HEK293 (cell line): ENCODE measurements around the gene OTC.

Source experiments
- CTCF ChIA-PET: fragments of 350-600 bp; formaldehyde crosslinking; extraction: SDS; loops from one replicate; lab custom pipeline; 2021; ENCODE audit warnings: antibody characterized with exemption; lab: Yijun Ruan, JAX
- POLR2A ChIA-PET: fragments of 300-600 bp; formaldehyde crosslinking; extraction: SDS; loops from one replicate; lab custom pipeline; 2020; ENCODE audit warnings: antibody characterized with exemption, inconsistent platforms; lab: Yijun Ruan, JAX
- H3K27ac ChIP-seq: fragments of 200-500 bp; sonication (Bioruptor generic); 2 replicates; pipeline ENCODE4 v1.5.1; 2014; ENCODE audit warnings: low read depth, low read length, control low read depth, inconsistent platforms; ENCODE audit errors: extremely low read depth
- H3K36me3 ChIP-seq, 2 experiments: fragments of 200-500 bp in 1 of 2; sonication (Bioruptor generic) in 1 of 2; 1 replicate in 1 of 2; 2 replicates in 1 of 2; pipeline ENCODE4 v1.5.1; 2014 to 2017; ENCODE audit warnings: inconsistent platforms in 2 of 2, low read length in 2 of 2; ENCODE audit not compliant: control insufficient read depth in 2 of 2, insufficient read depth in 1 of 2
- H3K4me1 ChIP-seq: fragments of 200-500 bp; sonication (Bioruptor generic); 2 replicates; pipeline ENCODE4 v1.5.1; 2014; ENCODE audit warnings: mild to moderate bottlenecking, low read length, inconsistent platforms; ENCODE audit not compliant: control insufficient read depth, insufficient read depth
- H3K4me3 ChIP-seq: 2 replicates; pipeline ENCODE4 v1.5.1; 2011; ENCODE audit warnings: low read depth, mild to moderate bottlenecking, control low read depth, low read length, moderate library complexity
- H3K9me3 ChIP-seq: fragments of 200-500 bp; sonication (Bioruptor generic); 2 replicates; pipeline ENCODE4 v1.5.1; 2014; ENCODE audit warnings: low read depth, low read length, inconsistent platforms; ENCODE audit not compliant: control insufficient read depth, insufficient read depth
- HIC1 ChIP-seq: fragments of 450-650 bp; formaldehyde crosslinking; IDR thresholded peaks from 2 replicates; pipeline ENCODE4 v1.5.1; 2016; ENCODE audit warnings: missing biosample characterization, missing genetic modification characterization
- HOXD13 ChIP-seq: sonication (generic); formaldehyde crosslinking; IDR thresholded peaks from 2 replicates; pipeline ENCODE4 v1.8.0; 2022; ENCODE audit warnings: missing genetic modification reagents, borderline replicate concordance
- KLF17 ChIP-seq: fragments of 450-650 bp; formaldehyde crosslinking; IDR thresholded peaks from 2 replicates; pipeline ENCODE4 v1.5.1; 2016; ENCODE audit warnings: missing biosample characterization, missing genetic modification characterization
- KLF7 ChIP-seq: fragments of 450-650 bp; formaldehyde crosslinking; IDR thresholded peaks from 2 replicates; pipeline ENCODE4 v1.5.1; 2016; ENCODE audit warnings: missing biosample characterization, missing genetic modification characterization, borderline replicate concordance
- KLF8 ChIP-seq: fragments of 450-650 bp; formaldehyde crosslinking; IDR thresholded peaks from 2 replicates; pipeline ENCODE4 v1.5.1; 2016; ENCODE audit warnings: missing biosample characterization, missing genetic modification characterization
- RBAK ChIP-seq: fragments of 450-650 bp; formaldehyde crosslinking; IDR thresholded peaks from 2 replicates; pipeline ENCODE4 v1.5.1; 2016; ENCODE audit warnings: missing biosample characterization, missing genetic modification characterization
- SETDB1 ChIP-seq: IDR thresholded peaks from one replicate; pipeline ENCODE4 v1.6.1; 2017; ENCODE audit warnings: mild to moderate bottlenecking, low read length, moderate library complexity, mixed read lengths; ENCODE audit not compliant: insufficient read length
- SP2 ChIP-seq: fragments of 450-650 bp; formaldehyde crosslinking; IDR thresholded peaks from 2 replicates; pipeline ENCODE4 v1.5.1; 2016; ENCODE audit warnings: missing biosample characterization, missing genetic modification characterization
- TRIM28 ChIP-seq: IDR thresholded peaks from 2 replicates; pipeline ENCODE4 v1.6.1; 2011; ENCODE audit warnings: low read length, control low read depth, borderline replicate concordance
- WT1 ChIP-seq: fragments of 450-650 bp; formaldehyde crosslinking; IDR thresholded peaks from 2 replicates; pipeline ENCODE4 v1.5.1; 2016; ENCODE audit warnings: missing biosample characterization, missing genetic modification characterization
- ZBTB1 ChIP-seq: fragments of 450-650 bp; formaldehyde crosslinking; IDR thresholded peaks from 2 replicates; pipeline ENCODE4 v1.5.1; 2016; ENCODE audit warnings: missing biosample characterization, missing genetic modification characterization
- ZBTB49 ChIP-seq: fragments of 450-650 bp; formaldehyde crosslinking; IDR thresholded peaks from 2 replicates; pipeline ENCODE4 v1.5.1; 2016; ENCODE audit warnings: missing biosample characterization, missing genetic modification characterization, low read depth
- ZIC2 ChIP-seq: fragments of 450-650 bp; formaldehyde crosslinking; IDR thresholded peaks from 2 replicates; pipeline ENCODE4 v1.5.1; 2016; ENCODE audit warnings: missing biosample characterization, missing genetic modification characterization
- ZNF10 ChIP-seq: fragments of 450-650 bp; formaldehyde crosslinking; IDR thresholded peaks from 2 replicates; pipeline ENCODE4 v1.5.1; 2017; ENCODE audit warnings: missing biosample characterization, missing genetic modification characterization
- ZNF121 ChIP-seq: fragments of 450-650 bp; formaldehyde crosslinking; IDR thresholded peaks from 2 replicates; pipeline ENCODE4 v1.5.1; 2016; ENCODE audit warnings: missing biosample characterization, missing genetic modification characterization
- ZNF146 ChIP-seq: fragments of 450-650 bp; formaldehyde crosslinking; IDR thresholded peaks from 2 replicates; pipeline ENCODE4 v1.5.1; 2016; ENCODE audit warnings: missing biosample characterization, missing genetic modification characterization
- ZNF18 ChIP-seq: fragments of 450-650 bp; formaldehyde crosslinking; IDR thresholded peaks from 2 replicates; pipeline ENCODE4 v1.5.1; 2016; ENCODE audit warnings: missing biosample characterization, missing genetic modification characterization
- ZNF350 ChIP-seq: fragments of 450-650 bp; formaldehyde crosslinking; IDR thresholded peaks from 2 replicates; pipeline ENCODE4 v1.5.0; 2017; ENCODE audit warnings: missing biosample characterization, mild to moderate bottlenecking, missing genetic modification characterization
- ZNF473 ChIP-seq: fragments of 450-650 bp; formaldehyde crosslinking; IDR thresholded peaks from 2 replicates; pipeline ENCODE4 v1.5.1; 2017; ENCODE audit warnings: missing biosample characterization, missing genetic modification characterization
- ZNF510 ChIP-seq: fragments of 450-650 bp; formaldehyde crosslinking; IDR thresholded peaks from 2 replicates; pipeline ENCODE4 v1.5.1; 2018; ENCODE audit warnings: mild to moderate bottlenecking, missing genetic modification characterization, missing biosample characterization; ENCODE audit not compliant: insufficient replicate concordance
- ZNF513 ChIP-seq: fragments of 450-650 bp; IDR thresholded peaks from 2 replicates; pipeline ENCODE4 v1.5.1; 2018; ENCODE audit warnings: missing biosample characterization, missing genetic modification characterization
- ZNF549 ChIP-seq: fragments of 450-650 bp; IDR thresholded peaks from 2 replicates; pipeline ENCODE4 v1.5.1; 2018; ENCODE audit warnings: missing biosample characterization, missing genetic modification characterization, mild to moderate bottlenecking, inconsistent platforms, moderate library complexity
- ZNF610 ChIP-seq: fragments of 450-650 bp; formaldehyde crosslinking; IDR thresholded peaks from 2 replicates; pipeline ENCODE4 v1.5.1; 2016; ENCODE audit warnings: missing biosample characterization, missing genetic modification characterization, borderline replicate concordance
- ZNF621 ChIP-seq: fragments of 450-650 bp; formaldehyde crosslinking; IDR thresholded peaks from 2 replicates; pipeline ENCODE4 v1.5.1; 2017; ENCODE audit warnings: missing biosample characterization, missing genetic modification characterization
- ZNF768 ChIP-seq: fragments of 450-650 bp; formaldehyde crosslinking; IDR thresholded peaks from 2 replicates; pipeline ENCODE4 v1.5.1; 2018; ENCODE audit warnings: missing biosample characterization, mild to moderate bottlenecking, missing genetic modification characterization

Gene OTC

GRCh38 chrX:38326086-38326485 lies 26.3 kb upstream of the OTC start:
- H3K4me1 ChIP-seq = no peaks in the 10 kb centered on the region; the same call in 1 of the 2 replicates
- CTCF ChIA-PET = interaction anchor here (0.7 to 3.0 kb wide), 3 partner anchors 65 to 135 kb away, joined by 3 to 25 read pairs (median 8); no protein-coding TSS in a partner anchor
- TF ChIP-seq ZNF146 (no peak), TRIM28 (no peak), RBAK (no peak), KLF8 (no peak), ZNF10 (tag by site-specific recombination) (no peak), SETDB1 (no peak), KLF7 (tag by site-specific recombination) (no peak), ZNF549 (tag by site-specific recombination) (no peak), ZNF350 (tag by site-specific recombination) (no peak), ZNF621 (tag by site-specific recombination) (no peak), WT1 (no peak), ZBTB1 (tag by site-specific recombination) (no peak), ZNF18 (no peak), ZBTB49 (tag by site-specific recombination) (no peak), ZNF768 (tag by site-specific recombination) (no peak), KLF17 (tag by site-specific recombination) (no peak), ZIC2 (tag by site-specific recombination) (no peak), ZNF513 (tag by site-specific recombination) (no peak)
- H3K36me3 ChIP-seq = no peaks in the 10 kb centered on the region
- peak overlapping the region; percentile 80 for H3K4me3 ChIP-seq
- POLR2A ChIA-PET = no interaction called here
- no peaks in the 10 kb centered on the region for H3K9me3 ChIP-seq
- no peak overlapping the region for H3K27ac ChIP-seq

- Histone ChIP-seq H3K27ac (peak within 1 kb of the TSS; percentile 47), H3K4me3 (peak within 1 kb of the TSS; percentile 80), H3K9me3 (no peaks in the 10 kb centered on the region), H3K4me1 (no peaks in the 10 kb centered on the region; the same call in 1 of the 2 replicates), H3K36me3 (no peaks in the 10 kb centered on the region)
- CTCF ChIA-PET = interaction anchor here (0.6 to 3.0 kb wide), 28 partner anchors 8 to 522 kb away, joined by 3 to 25 read pairs (median 4); partner anchors contain the start of gene SRPX
- POLR2A ChIA-PET = interaction anchor here (1.0 to 1.2 kb wide), 2 partner anchors 10 to 49 kb away, joined by 3 to 5 read pairs; no protein-coding TSS in a partner anchor
- TF ChIP-seq HIC1 (tag by site-specific recombination) = peak; percentile 94
- TF ChIP-seq SP2 = peak; percentile 87
- TF ChIP-seq ZNF18 = no peak
- no peak for TF ChIP-seq ZNF121
- TF ChIP-seq ZNF473 (tag by site-specific recombination) = no peak
- TF ChIP-seq ZNF610 (tag by site-specific recombination) = no peak; the same call in none of the 2 replicates
- 0 out of 2 replicates have a peak, but pooled peaks have one; percentile 36 for TF ChIP-seq HOXD13 (CRISPR knock-in tag)
- no peak for TF ChIP-seq ZNF510 (tag by site-specific recombination)
Measured at GRCh38 chrX:38327007-38327774, 25.2 kb upstream of the OTC start, which contains the start of gene RPGR. Gene RPGR (minus strand): TSS chrX:38327509. CDS start chrX:38327367, 142 bp downstream.
